ENCODE data around the gene ARHGAP4. TPM values are rescaled to one million over a fixed set of nuclear protein-coding genes. Genes with fewer than 3 reads are reported as not detected.

ARHGAP4 gene
- total RNA-seq, 3 donors from 2014 or later (not counting 1 experiment from before 2014, with no cell fraction given): 352 to 398 (median 384) TPM

DNA sequence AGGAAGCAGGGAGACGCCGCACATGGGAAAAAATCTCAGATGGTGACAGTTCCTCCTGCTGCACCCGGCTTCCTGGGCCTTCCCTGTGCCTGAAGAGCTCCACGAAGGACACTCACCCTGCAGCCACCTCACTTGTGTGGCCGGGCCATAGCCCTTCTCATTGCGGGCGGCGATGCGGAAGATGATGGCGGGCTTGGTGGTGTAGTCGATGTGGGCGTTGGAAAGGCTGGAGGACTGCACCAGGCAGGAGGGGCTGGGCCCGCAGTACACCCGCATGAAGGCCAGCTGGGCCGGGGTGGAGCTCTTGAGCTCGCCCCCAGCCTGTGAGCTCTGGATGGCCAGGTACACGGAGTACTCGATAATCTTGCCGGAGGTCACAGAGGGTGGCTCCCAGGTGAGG, 24.1 kb upstream of the ARHGAP4 start:
- H3K4me3 Mint-ChIP-seq: no peak overlapping the region
- H3K4me3 ChIP-seq (ENCODE audit: low read length): no peak overlapping the region
- 94% methylated on average over 19 of the region's 19 CpGs for WGBS (ENCODE audit: insufficient coverage)

DNA sequence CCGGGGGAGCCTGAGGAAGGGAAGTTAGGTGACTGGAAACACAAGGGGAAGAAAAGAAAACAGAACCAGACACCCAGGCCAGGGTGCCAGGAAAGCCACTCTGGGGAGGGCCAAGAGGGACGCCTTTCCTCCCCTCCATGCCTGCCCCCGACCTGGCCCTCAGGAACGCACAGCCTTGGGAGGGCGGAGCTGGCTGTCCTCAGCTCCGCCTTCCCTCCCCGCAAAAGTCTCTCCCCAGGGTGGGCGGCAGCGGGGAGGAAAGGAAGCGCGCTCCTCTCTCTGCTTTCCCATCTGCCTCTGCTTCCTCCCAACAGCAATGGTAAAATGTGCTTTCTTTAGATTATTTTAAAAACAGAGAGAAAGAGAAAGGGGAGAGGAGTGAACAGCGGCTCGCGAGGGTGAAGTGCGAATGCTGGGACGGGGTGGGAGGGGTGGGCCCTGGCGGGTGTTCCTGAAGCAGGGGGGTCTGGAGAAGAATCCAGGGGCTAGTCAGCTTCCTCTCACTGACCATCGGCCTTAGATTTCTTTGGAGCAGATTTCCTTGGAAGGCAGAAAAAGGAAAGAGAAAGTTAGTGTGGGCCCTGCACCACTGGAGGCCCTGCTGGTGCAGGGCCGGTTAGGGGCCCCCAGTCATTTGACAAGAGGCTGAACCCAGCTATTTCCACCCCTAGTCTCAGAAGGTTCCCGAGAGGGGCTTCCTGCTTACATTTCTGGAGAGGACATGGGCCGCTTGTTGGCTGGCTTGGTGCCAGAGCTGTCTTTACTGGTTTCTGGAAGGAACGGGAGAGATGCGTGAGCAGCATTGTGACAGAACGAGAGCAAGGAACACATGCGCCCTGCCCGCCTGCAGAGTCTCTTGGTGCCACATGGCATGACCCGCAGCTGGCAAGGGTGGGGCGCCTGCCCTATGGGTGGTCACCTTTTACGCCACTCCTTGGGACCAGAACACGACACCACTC, 23.1 kb upstream of the ARHGAP4 start:
- 41% methylated on average over 23 of the region's 30 CpGs for WGBS (ENCODE audit: insufficient coverage)
- peaks cover 50% of the 10 kb centered on the region for H3K36me3 ChIP-seq (ENCODE audit: control insufficient read depth, insufficient read depth, low read length)
- no peak overlapping the region for H3K4me3 ChIP-seq (ENCODE audit: low read length)
- peak in 1 of 2 donors; percentile 46 for DNase-seq
- TF ChIP-seq, protein P1, sequence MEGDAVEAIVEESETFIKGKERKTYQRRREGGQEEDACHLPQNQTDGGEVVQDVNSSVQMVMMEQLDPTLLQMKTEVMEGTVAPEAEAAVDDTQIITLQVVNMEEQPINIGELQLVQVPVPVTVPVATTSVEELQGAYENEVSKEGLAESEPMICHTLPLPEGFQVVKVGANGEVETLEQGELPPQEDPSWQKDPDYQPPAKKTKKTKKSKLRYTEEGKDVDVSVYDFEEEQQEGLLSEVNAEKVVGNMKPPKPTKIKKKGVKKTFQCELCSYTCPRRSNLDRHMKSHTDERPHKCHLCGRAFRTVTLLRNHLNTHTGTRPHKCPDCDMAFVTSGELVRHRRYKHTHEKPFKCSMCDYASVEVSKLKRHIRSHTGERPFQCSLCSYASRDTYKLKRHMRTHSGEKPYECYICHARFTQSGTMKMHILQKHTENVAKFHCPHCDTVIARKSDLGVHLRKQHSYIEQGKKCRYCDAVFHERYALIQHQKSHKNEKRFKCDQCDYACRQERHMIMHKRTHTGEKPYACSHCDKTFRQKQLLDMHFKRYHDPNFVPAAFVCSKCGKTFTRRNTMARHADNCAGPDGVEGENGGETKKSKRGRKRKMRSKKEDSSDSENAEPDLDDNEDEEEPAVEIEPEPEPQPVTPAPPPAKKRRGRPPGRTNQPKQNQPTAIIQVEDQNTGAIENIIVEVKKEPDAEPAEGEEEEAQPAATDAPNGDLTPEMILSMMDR (IDR thresholded peaks at IDR 0.05): no peak
- no peaks in the 10 kb centered on the region for H3K36me3 Mint-ChIP-seq
- H3K4me3 Mint-ChIP-seq: peak overlapping the region; percentile 72
- no peaks in the 10 kb centered on the region for H3K9me3 ChIP-seq (ENCODE audit: control insufficient read depth, insufficient read depth, low read length)
- H3K27ac ChIP-seq (ENCODE audit: low read length): peak overlapping the region; percentile 61
- H3K27me3 ChIP-seq (ENCODE audit: control insufficient read depth, insufficient read depth, low read length): no peaks in the 10 kb centered on the region
- H3K27ac Mint-ChIP-seq: peak overlapping the region; percentile 87 to 93
- H3K27me3 Mint-ChIP-seq (ENCODE audit: low read depth in 2 of 2): no peaks in the 10 kb centered on the region
- no peaks in the 10 kb centered on the region for H3K9me3 Mint-ChIP-seq
- peaks cover 11 to 25% of the 10 kb centered on the region in 2 donors for H3K4me1 Mint-ChIP-seq
- peak in 2 of 3 donors; percentile 28 to 29 for ATAC-seq
- H3K4me1 ChIP-seq (ENCODE audit: control insufficient read depth, insufficient read depth, low read length): peaks cover 62% of the 10 kb centered on the region
- intact Hi-C loops (cut with micrococcal nuclease): no loop called here

More for the DNA sequence above, 24.1 kb upstream of the ARHGAP4 start:
- H3K27me3 Mint-ChIP-seq (ENCODE audit: low read depth in 2 of 2): no peaks in the 10 kb centered on the region
- H3K4me1 Mint-ChIP-seq: peaks cover 11 to 20% of the 10 kb centered on the region in 2 donors
- H3K9me3 ChIP-seq (ENCODE audit: control insufficient read depth, insufficient read depth, low read length): no peaks in the 10 kb centered on the region
- no peaks in the 10 kb centered on the region for H3K27me3 ChIP-seq (ENCODE audit: control insufficient read depth, insufficient read depth, low read length)
- TF ChIP-seq, protein P1 (IDR thresholded peaks at IDR 0.05): no peak
- H3K36me3 Mint-ChIP-seq: no peaks in the 10 kb centered on the region
- ATAC-seq (no peak), DNase-seq (no peak)
- peaks cover 52% of the 10 kb centered on the region for H3K4me1 ChIP-seq (ENCODE audit: control insufficient read depth, insufficient read depth, low read length)
- no peak overlapping the region for H3K27ac ChIP-seq (ENCODE audit: low read length)
- peaks cover 58% of the 10 kb centered on the region for H3K36me3 ChIP-seq (ENCODE audit: control insufficient read depth, insufficient read depth, low read length)
- no peak overlapping the region for H3K27ac Mint-ChIP-seq
- intact Hi-C loops (cut with micrococcal nuclease): no loop called here
- H3K9me3 Mint-ChIP-seq: no peaks in the 10 kb centered on the region

DNA sequence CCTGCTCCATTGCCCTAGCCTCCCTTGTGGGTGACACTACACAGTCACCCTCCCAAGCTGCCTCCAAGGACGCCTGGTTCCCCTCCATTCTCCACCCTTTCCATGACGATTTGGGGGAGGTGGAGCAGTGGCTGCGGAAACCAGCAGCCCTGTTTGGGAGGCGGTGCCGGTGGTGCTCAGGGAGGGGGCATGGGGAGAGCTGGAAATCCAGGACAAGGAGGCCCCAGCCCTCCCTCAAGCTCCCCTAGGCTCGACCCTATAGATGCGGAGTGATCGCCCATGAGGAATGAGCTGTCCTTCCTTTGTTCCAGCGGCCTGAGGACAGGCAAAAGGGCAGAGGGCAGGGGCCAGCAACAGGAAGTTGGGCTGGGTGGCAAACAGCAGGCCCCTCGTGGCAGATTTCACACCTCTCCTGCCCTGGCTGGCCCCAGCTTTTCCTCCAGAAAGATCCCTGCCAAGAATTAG, 22.0 kb upstream of the ARHGAP4 start:
- H3K4me3 ChIP-seq (ENCODE audit: low read length): no peak overlapping the region
- DNase-seq: no peak
- peak overlapping the region; percentile 61 for H3K27ac ChIP-seq (ENCODE audit: low read length)
- Mint-ChIP-seq H3K27me3 (ENCODE audit: low read depth in 2 of 2) (no peaks in the 10 kb centered on the region), H3K4me1 (peaks cover 11 to 25% of the 10 kb centered on the region in 2 donors), H3K27ac (peak overlapping the region; percentile 87 to 93), H3K36me3 (no peaks in the 10 kb centered on the region), H3K9me3 (no peaks in the 10 kb centered on the region), H3K4me3 (peak overlapping the region; percentile 72)
- H3K4me1 ChIP-seq (ENCODE audit: control insufficient read depth, insufficient read depth, low read length): peaks cover 62% of the 10 kb centered on the region
- 58% methylated on average over 6 of the region's 10 CpGs for whole genome bisulfite sequencing (ENCODE audit: insufficient coverage)
- TF ChIP-seq, protein P1 (IDR thresholded peaks at IDR 0.05): no peak
- intact Hi-C loops (cut with micrococcal nuclease): no loop called here
- no peak for ATAC-seq
- H3K27me3 ChIP-seq (ENCODE audit: control insufficient read depth, insufficient read depth, low read length): no peaks in the 10 kb centered on the region
- H3K9me3 ChIP-seq (ENCODE audit: control insufficient read depth, insufficient read depth, low read length): no peaks in the 10 kb centered on the region
- H3K36me3 ChIP-seq (ENCODE audit: control insufficient read depth, insufficient read depth, low read length): peaks cover 42% of the 10 kb centered on the region
